ENCODE data around the gene PRKCE. TPM values are rescaled to one million over a fixed set of nuclear protein-coding genes. Genes with fewer than 3 reads are reported as not detected.

Gene PRKCE
- total and polyA plus RNA-seq, 2 donors (not counting 3 experiments of a cell fraction or from before 2014, with no cell fraction given): 27.9 to 33.9 TPM

- H3K79me2 ChIP-seq (ENCODE audit: control insufficient read depth, insufficient read depth, low read length): no peaks in the 10 kb centered on the region
- no peaks in the 10 kb centered on the region for H3K9me1 ChIP-seq (replicated peaks; ENCODE audit: control insufficient read depth, extremely low read depth, insufficient read depth, low read length)
- H3K4me2 ChIP-seq (ENCODE audit: insufficient read depth, low read length): no peak overlapping the region
- no TSS peak for BruUV-seq (replicated peaks)
- H3K4me3 ChIP-seq (replicated peaks in 1 of 3; ENCODE audit: insufficient read depth in 1 of 3, low read depth in 1 of 3, low read length in 3 of 3): no peak overlapping the region
- no peak overlapping the region for H3K9ac ChIP-seq (replicated peaks; ENCODE audit: extremely low read depth, insufficient read depth, low read length)
- no peaks in the 10 kb centered on the region for H3K4me1 ChIP-seq (ENCODE audit: control insufficient read depth, extremely low read depth, insufficient read depth, low read length)
- no peak for DNase-seq (ENCODE audit: low read depth, low spot score)
- intact Hi-C loops (cut with micrococcal nuclease) (no loop called here), dilution Hi-C loops (cut with MboI; ENCODE audit: extremely low pct_ligation_motif_present, low sequenced_read_pairs) (no loop called here)
- H4K20me1 ChIP-seq (replicated peaks; ENCODE audit: control insufficient read depth, extremely low read depth, insufficient read depth, low read length): no peaks in the 10 kb centered on the region
- POLR2A ChIA-PET: no interaction called here
- no peak for FAIRE-seq
- H3K9me3 ChIP-seq (replicated peaks; ENCODE audit: control insufficient read depth, insufficient read depth, low read length): no peaks in the 10 kb centered on the region
- CTCF ChIA-PET: interaction anchor here (1.5 to 2.0 kb wide), 3 partner anchors 12 to 57 kb away, joined by 3 to 4 read pairs (median 4); no protein-coding TSS in a partner anchor
- no peak overlapping the region for H2AFZ ChIP-seq (ENCODE audit: low read depth, low read length)
- no peaks in the 10 kb centered on the region for H3K36me3 ChIP-seq (ENCODE audit: control insufficient read depth in 2 of 2, extremely low read depth in 1 of 2, insufficient read depth in 2 of 2, low read length in 2 of 2)
- no peaks in the 10 kb centered on the region for H3K27me3 ChIP-seq (ENCODE audit: control insufficient read depth in 2 of 2, insufficient read depth in 2 of 2, low read length in 2 of 2)
- TF ChIP-seq, protein P1, sequence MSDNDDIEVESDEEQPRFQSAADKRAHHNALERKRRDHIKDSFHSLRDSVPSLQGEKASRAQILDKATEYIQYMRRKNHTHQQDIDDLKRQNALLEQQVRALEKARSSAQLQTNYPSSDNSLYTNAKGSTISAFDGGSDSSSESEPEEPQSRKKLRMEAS (IDR thresholded peaks at IDR 0.05; ENCODE audit: insufficient read depth, insufficient read length): no peak
- no peak overlapping the region for H3K27ac ChIP-seq (ENCODE audit: insufficient read depth, low read depth, low read length)
These were observed 184.8 kb downstream of the PRKCE start for GRCh38 chr2:45836316-45836715.

DNA sequence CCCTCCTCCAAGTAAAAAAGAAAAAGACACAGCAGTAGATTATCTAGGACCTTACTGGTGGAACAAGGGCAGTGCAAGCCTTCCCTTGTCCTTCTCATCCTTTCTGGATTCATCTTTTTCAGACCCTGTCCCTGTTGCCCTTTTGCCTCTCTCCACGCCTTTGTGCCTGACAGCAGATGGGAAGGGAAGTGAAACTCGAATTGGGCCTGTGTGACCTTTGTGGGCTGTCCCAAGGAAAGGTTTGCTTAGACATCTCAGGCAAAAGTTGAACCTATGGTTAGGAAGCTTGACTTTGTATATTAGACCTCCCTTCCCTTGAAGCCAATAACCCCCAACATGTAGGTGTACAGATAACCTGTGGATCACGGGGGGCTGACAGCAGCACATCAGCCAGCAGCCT, 185.3 kb downstream of the PRKCE start:
- Histone ChIP-seq H2AFZ (ENCODE audit: low read depth, low read length) (no peak overlapping the region), H3K9me1 (replicated peaks; ENCODE audit: control insufficient read depth, extremely low read depth, insufficient read depth, low read length) (no peaks in the 10 kb centered on the region), H3K36me3 (ENCODE audit: control insufficient read depth in 2 of 2, extremely low read depth in 1 of 2, insufficient read depth in 2 of 2, low read length in 2 of 2) (no peaks in the 10 kb centered on the region), H4K20me1 (replicated peaks; ENCODE audit: control insufficient read depth, extremely low read depth, insufficient read depth, low read length) (no peaks in the 10 kb centered on the region), H3K27ac (ENCODE audit: insufficient read depth, low read depth, low read length) (no peak overlapping the region), H3K4me2 (ENCODE audit: insufficient read depth, low read length) (no peak overlapping the region), H3K27me3 (ENCODE audit: control insufficient read depth in 2 of 2, insufficient read depth in 2 of 2, low read length in 2 of 2) (no peaks in the 10 kb centered on the region), H3K4me1 (ENCODE audit: control insufficient read depth, extremely low read depth, insufficient read depth, low read length) (no peaks in the 10 kb centered on the region), H3K79me2 (ENCODE audit: control insufficient read depth, insufficient read depth, low read length) (no peaks in the 10 kb centered on the region), H3K4me3 (replicated peaks in 1 of 3; ENCODE audit: insufficient read depth in 1 of 3, low read depth in 1 of 3, low read length in 3 of 3) (no peak overlapping the region), H3K9ac (replicated peaks; ENCODE audit: extremely low read depth, insufficient read depth, low read length) (no peak overlapping the region), H3K9me3 (replicated peaks; ENCODE audit: control insufficient read depth, insufficient read depth, low read length) (no peaks in the 10 kb centered on the region)
- BruUV-seq (replicated peaks): no TSS peak
- no peak for DNase-seq (ENCODE audit: low read depth, low spot score)
- TF ChIP-seq, protein P1 (IDR thresholded peaks at IDR 0.05; ENCODE audit: insufficient read depth, insufficient read length): no peak
- TF ChIP-seq, protein P2, sequence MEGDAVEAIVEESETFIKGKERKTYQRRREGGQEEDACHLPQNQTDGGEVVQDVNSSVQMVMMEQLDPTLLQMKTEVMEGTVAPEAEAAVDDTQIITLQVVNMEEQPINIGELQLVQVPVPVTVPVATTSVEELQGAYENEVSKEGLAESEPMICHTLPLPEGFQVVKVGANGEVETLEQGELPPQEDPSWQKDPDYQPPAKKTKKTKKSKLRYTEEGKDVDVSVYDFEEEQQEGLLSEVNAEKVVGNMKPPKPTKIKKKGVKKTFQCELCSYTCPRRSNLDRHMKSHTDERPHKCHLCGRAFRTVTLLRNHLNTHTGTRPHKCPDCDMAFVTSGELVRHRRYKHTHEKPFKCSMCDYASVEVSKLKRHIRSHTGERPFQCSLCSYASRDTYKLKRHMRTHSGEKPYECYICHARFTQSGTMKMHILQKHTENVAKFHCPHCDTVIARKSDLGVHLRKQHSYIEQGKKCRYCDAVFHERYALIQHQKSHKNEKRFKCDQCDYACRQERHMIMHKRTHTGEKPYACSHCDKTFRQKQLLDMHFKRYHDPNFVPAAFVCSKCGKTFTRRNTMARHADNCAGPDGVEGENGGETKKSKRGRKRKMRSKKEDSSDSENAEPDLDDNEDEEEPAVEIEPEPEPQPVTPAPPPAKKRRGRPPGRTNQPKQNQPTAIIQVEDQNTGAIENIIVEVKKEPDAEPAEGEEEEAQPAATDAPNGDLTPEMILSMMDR (IDR thresholded peaks at IDR 0.05; ENCODE audit: extremely low read depth in 1 of 2, insufficient read depth in 1 of 2, low read depth in 1 of 2, low read length in 2 of 2): no peak
- TF ChIP-seq EZH2 (IDR thresholded peaks at IDR 0.05; ENCODE audit: borderline replicate concordance, low read depth, low read length, severe bottlenecking) (no peak), POLR2A (IDR thresholded peaks at IDR 0.05; ENCODE audit: low read depth, low read length) (no peak), FOS (IDR thresholded peaks at IDR 0.05; ENCODE audit: borderline replicate concordance, insufficient read depth, low read length) (no peak), POLR2AphosphoS5 (IDR thresholded peaks at IDR 0.05; ENCODE audit: insufficient read depth, low read depth, low read length) (no peak), MYC (IDR thresholded peaks at IDR 0.05; ENCODE audit: low read depth, low read length) (no peak), GATA2 (IDR thresholded peaks at IDR 0.05; ENCODE audit: insufficient read depth, insufficient read length, low read depth, low read length) (no peak), JUN (IDR thresholded peaks at IDR 0.05; ENCODE audit: borderline replicate concordance, insufficient read depth, insufficient read length, low read depth) (no peak)
- dilution Hi-C loops (cut with MboI; ENCODE audit: extremely low pct_ligation_motif_present, low sequenced_read_pairs) (no loop called here), intact Hi-C loops (cut with micrococcal nuclease) (no loop called here)
- CTCF ChIA-PET: interaction anchor here (1.5 to 2.0 kb wide), 3 partner anchors 12 to 58 kb away, joined by 3 to 4 read pairs (median 4); no protein-coding TSS in a partner anchor
- no peak for FAIRE-seq
- POLR2A ChIA-PET: no interaction called here
